Upper lobe of left lung (tissue), 4 donors: ENCODE data around the gene C12orf56.

Experiments used
- CTCF ChIP-seq, 6 experiments: fragments of 450-650 bp in 4 of 6; fragments of 200-600 bp in 2 of 6; sonication (generic) in 2 of 6; IDR thresholded peaks; one replicate each; pipeline ENCODE4 v1.5.1; 2016 to 2019; ENCODE audit warnings: antibody characterized with exemption in 6 of 6
- EP300 ChIP-seq, 4 donors: sonication (generic); formaldehyde crosslinking; IDR thresholded peaks; one replicate each; pipeline ENCODE4 v1.5.1; 2017; ENCODE audit warnings: antibody characterized with exemption in 4 of 4, control low read depth in 2 of 4
- POLR2A ChIP-seq, 4 donors: fragments of 450-650 bp; IDR thresholded peaks; one replicate each; pipeline ENCODE4 v1.5.1; 2016 to 2017; ENCODE audit warnings: antibody characterized with exemption in 4 of 4, mild to moderate bottlenecking in 2 of 4

- TF ChIP-seq EP300 (IDR thresholded peaks at IDR 0.05) (no peak), CTCF (IDR thresholded peaks at IDR 0.05) (no peak), POLR2A (IDR thresholded peaks at IDR 0.05) (no peak)
Observed at GRCh38 chr12:64335886-64336466, 54.6 kb downstream of the C12orf56 start.
